Naive thymus-derived CD4-positive, alpha-beta T cell (primary cell): ENCODE data around the gene BMP6. TPM values are rescaled to one million over a fixed set of nuclear protein-coding genes. Genes with fewer than 3 reads are reported as not detected.

ENCODE experiments used
- ATAC-seq: fragments of 150-1000 bp; cut with Tn5 transposase; 2 replicates; pipeline ENCODE4 v1.10.0; 2021; ENCODE audit warnings: mild to moderate bottlenecking, moderate library complexity
- CTCF ChIA-PET: fragments of 350-600 bp; sonication (Branson Sonifier 250); formaldehyde crosslinking; loops from one replicate; lab custom pipeline; 2021; ENCODE audit warnings: antibody characterized with exemption; lab: Charles Lee
- POLR2A ChIA-PET: fragments of 350-600 bp; sonication (Branson Sonifier 250); formaldehyde crosslinking; loops from one replicate; lab custom pipeline; 2021; ENCODE audit warnings: antibody characterized with exemption, inconsistent platforms; lab: Charles Lee
- DNase-seq, 9 donors: peaks; one replicate each; pipeline versions ENCODE4 v3.0.0 to v3.0.0-alpha.2; 2020 to 2022; ENCODE audit warnings: mixed read lengths in 1 of 9
- H3K27ac ChIP-seq: one replicate; pipeline ENCODE4 v1.7.0; 2013; ENCODE audit warnings: mild to moderate bottlenecking, low read depth, low read length, moderate library complexity
- H3K27me3 ChIP-seq, 2 donors: one replicate each; pipeline ENCODE4 v1.7.0; 2013; ENCODE audit warnings: low read length in 2 of 2, mild to moderate bottlenecking in 2 of 2, moderate library complexity in 2 of 2; ENCODE audit not compliant: control insufficient read depth in 2 of 2, insufficient read depth in 2 of 2
- H3K36me3 ChIP-seq, 3 experiments: 1 replicate in 2 of 3; 2 replicates in 1 of 3; pipeline ENCODE4 v1.7.0; 2013; ENCODE audit warnings: low read length in 3 of 3, mild to moderate bottlenecking in 3 of 3, moderate library complexity in 1 of 3; ENCODE audit not compliant: insufficient read depth in 3 of 3, control insufficient read depth in 2 of 3
- H3K4me1 ChIP-seq, 2 donors: one replicate each; pipeline ENCODE4 v1.7.0; 2013; ENCODE audit warnings: low read length in 2 of 2, mild to moderate bottlenecking in 2 of 2, moderate library complexity in 1 of 2; ENCODE audit not compliant: control insufficient read depth in 2 of 2, insufficient read depth in 2 of 2
- H3K4me3 ChIP-seq: 2 replicates; pipeline ENCODE4 v1.7.0; 2013; ENCODE audit warnings: mild to moderate bottlenecking, low read length
- H3K9me3 ChIP-seq, 3 experiments: 1 replicate in 2 of 3; 2 replicates in 1 of 3; pipeline ENCODE4 v1.7.0; 2013; ENCODE audit warnings: low read length in 3 of 3; ENCODE audit not compliant: control insufficient read depth in 2 of 3
- H3K27ac Mint-ChIP-seq, 9 donors: one replicate each; pipeline ENCODE4 v1.8.0; 2020 to 2022; ENCODE audit warnings: mixed read lengths in 9 of 9, mild to moderate bottlenecking in 8 of 9, moderate library complexity in 5 of 9, inconsistent platforms in 2 of 9
- H3K27me3 Mint-ChIP-seq, 5 donors: one replicate each; pipeline ENCODE4 v1.8.0; 2021 to 2022; ENCODE audit warnings: mixed read lengths in 5 of 5, mild to moderate bottlenecking in 1 of 5
- H3K36me3 Mint-ChIP-seq, 5 donors: one replicate each; pipeline ENCODE4 v1.8.0; 2020 to 2022; ENCODE audit warnings: mixed read lengths in 5 of 5, mild to moderate bottlenecking in 3 of 5, inconsistent platforms in 1 of 5
- H3K4me1 Mint-ChIP-seq, 7 donors: one replicate each; pipeline ENCODE4 v1.8.0; 2020 to 2022; ENCODE audit warnings: mixed read lengths in 7 of 7, mild to moderate bottlenecking in 3 of 7, inconsistent platforms in 1 of 7
- H3K4me3 Mint-ChIP-seq, 10 donors: one replicate each; pipeline ENCODE4 v1.8.0; 2020 to 2022; ENCODE audit warnings: mild to moderate bottlenecking in 10 of 10, mixed read lengths in 10 of 10, moderate library complexity in 6 of 10, inconsistent platforms in 2 of 10
- H3K9me3 Mint-ChIP-seq, 11 donors: one replicate each; pipeline ENCODE4 v1.8.0; 2020 to 2022; ENCODE audit warnings: mixed read lengths in 11 of 11, mild to moderate bottlenecking in 4 of 11, inconsistent platforms in 1 of 11, moderate library complexity in 1 of 11
- intact Hi-C, 2 donors: fragments of 100-400 bp; cut with micrococcal nuclease; formaldehyde crosslinking; loops; one replicate each; pipeline ENCODE4 v1.15.1; 2023
- polyA plus RNA-seq, 2 donors: library from polyadenylated mRNA; unstranded; fragments of 300-500 nt; fragmentation: Illumina TruSeq; gene quantifications; one replicate each; pipeline ENCODE4 v1.2.3, GENCODE V29; 2021
- total RNA-seq, 6 experiments: library from RNA in 5 of 6; stranded (reverse) in 5 of 6; gene quantifications; 1 replicate in 5 of 6; 2 replicates in 1 of 6; pipeline ENCODE4 v1.2.3 and lab custom pipeline; 2021 to 2026

Gene BMP6
- under 1 TPM in 2 of 5 experiments, not detected in 3; 0.37 to 0.56 TPM for total RNA-seq
- polyA plus RNA-seq: under 1 TPM in 1 of 2 donors, not detected in 1; 0.07 TPM
- total RNA-seq (lab: John Stamatoyannopoulos, UW): not detected

- no peaks in the 10 kb centered on the region for H3K9me3 ChIP-seq
- H3K4me3 ChIP-seq: peak within 1 kb of the TSS; percentile 20
- Mint-ChIP-seq H3K4me1 (peaks cover 13 to 24% (median 22%) of the 10 kb centered on the region in 7 donors), H3K27ac (no peak within 1 kb of the TSS), H3K36me3 (no peaks in the 10 kb centered on the region), H3K9me3 (no peaks in the 10 kb centered on the region), H3K27me3 (peaks cover 61 to 78% (median 62%) of the 10 kb centered on the region in 5 donors), H3K4me3 (peak within 1 kb of the TSS; percentile 58 to 90 (median 79))
- ATAC-seq (peak; percentile 79), DNase-seq (peak in 7 of 9 donors; percentile 10 to 73 (median 24))
- H3K4me1 ChIP-seq: peaks cover 0 to 7% of the 10 kb centered on the region in 2 donors
- POLR2A ChIA-PET: no interaction called here
- H3K27me3 ChIP-seq: peaks cover 8 to 20% of the 10 kb centered on the region in 2 donors
- CTCF ChIA-PET: no interaction called here
- H3K27ac ChIP-seq: no peak within 1 kb of the TSS
- no peaks in the 10 kb centered on the region for H3K36me3 ChIP-seq
- intact Hi-C loops: loop anchor here (2.0 to 10.0 kb wide), 4 partner anchors 377 to 1721 kb away; partner anchors contain the start of genes SLC35B3 (in 2 of the 2), EEF1E1 (in 1 of the 2) and NRN1 (in 1 of the 2)
These were observed at the start of gene BMP6 for GRCh38 chr6:7725849-7726415. Gene BMP6, plus strand, starts transcription at chr6:7726099. Its CDS starts 857 bp downstream, at chr6:7726956.

DNA sequence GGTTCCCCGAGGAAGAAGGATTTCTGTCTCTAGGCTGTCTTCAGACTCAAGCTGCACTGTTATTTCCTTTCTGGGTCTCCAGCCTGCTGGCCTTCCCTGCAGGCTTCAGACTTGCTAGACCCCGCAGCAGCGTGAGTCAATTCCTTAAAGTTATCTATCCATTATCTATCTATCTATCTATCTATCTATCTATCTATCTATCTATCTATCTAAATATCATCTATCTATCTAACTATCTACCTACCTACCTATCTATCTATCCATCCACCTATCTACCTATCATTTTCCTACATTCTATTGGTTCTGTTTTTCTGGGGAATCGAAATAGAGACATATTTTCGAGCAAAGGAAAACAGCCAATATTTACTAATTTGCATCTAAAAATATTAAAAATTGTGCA, 48.7 kb upstream of the BMP6 start:
- Histone ChIP-seq H3K27ac (no peak overlapping the region), H3K36me3 (no peaks in the 10 kb centered on the region), H3K9me3 (no peaks in the 10 kb centered on the region), H3K4me3 (no peak overlapping the region), H3K27me3 (no peaks in the 10 kb centered on the region), H3K4me1 (no peaks in the 10 kb centered on the region)
- ATAC-seq (no peak), DNase-seq (no peak)
- Mint-ChIP-seq H3K27me3 (peaks cover 12 to 42% (median 33%) of the 10 kb centered on the region in 5 donors), H3K4me1 (no peaks in the 10 kb centered on the region), H3K36me3 (no peaks in the 10 kb centered on the region), H3K9me3 (no peaks in the 10 kb centered on the region), H3K27ac (no peak overlapping the region), H3K4me3 (no peak overlapping the region)
- intact Hi-C loops: no loop called here
- CTCF ChIA-PET: no interaction called here
- POLR2A ChIA-PET: no interaction called here

- ATAC-seq (no peak), DNase-seq (no peak)
- Histone ChIP-seq H3K4me1 (no peaks in the 10 kb centered on the region), H3K27me3 (no peaks in the 10 kb centered on the region), H3K27ac (no peak overlapping the region), H3K36me3 (no peaks in the 10 kb centered on the region), H3K9me3 (no peaks in the 10 kb centered on the region), H3K4me3 (no peak overlapping the region)
- POLR2A ChIA-PET: no interaction called here
- Mint-ChIP-seq H3K9me3 (no peaks in the 10 kb centered on the region), H3K36me3 (no peaks in the 10 kb centered on the region), H3K27me3 (peaks cover 18 to 40% (median 32%) of the 10 kb centered on the region in 5 donors), H3K27ac (no peak overlapping the region), H3K4me1 (no peaks in the 10 kb centered on the region), H3K4me3 (no peak overlapping the region)
- CTCF ChIA-PET: no interaction called here
- intact Hi-C loops: no loop called here
These were observed 45.4 kb upstream of the BMP6 start for GRCh38 chr6:7680393-7681075.

- CTCF ChIA-PET: no interaction called here
- H3K4me1 Mint-ChIP-seq: no peaks in the 10 kb centered on the region
- POLR2A ChIA-PET: no interaction called here
- no peak overlapping the region for H3K4me3 Mint-ChIP-seq
- H3K27me3 ChIP-seq: peaks cover 3% of the 10 kb centered on the region in 2 donors
- ATAC-seq: no peak
- no peaks in the 10 kb centered on the region for H3K9me3 Mint-ChIP-seq
- H3K27ac Mint-ChIP-seq: no peak overlapping the region
- DNase-seq: no peak
- no peaks in the 10 kb centered on the region for H3K4me1 ChIP-seq
- H3K9me3 ChIP-seq: no peaks in the 10 kb centered on the region
- no peaks in the 10 kb centered on the region for H3K36me3 ChIP-seq
- H3K27ac ChIP-seq: no peak overlapping the region
- H3K27me3 Mint-ChIP-seq: peaks cover 18 to 39% (median 33%) of the 10 kb centered on the region in 5 donors
- intact Hi-C loops: no loop called here
- H3K4me3 ChIP-seq: no peak overlapping the region
- no peaks in the 10 kb centered on the region for H3K36me3 Mint-ChIP-seq
These were observed 44.5 kb upstream of the BMP6 start for GRCh38 chr6:7681449-7681848.

- ATAC-seq (no peak), DNase-seq (no peak)
- Histone ChIP-seq H3K4me3 (no peak overlapping the region), H3K4me1 (no peaks in the 10 kb centered on the region), H3K36me3 (no peaks in the 10 kb centered on the region), H3K27ac (no peak overlapping the region), H3K27me3 (peaks cover 4 to 5% of the 10 kb centered on the region in 2 donors), H3K9me3 (no peaks in the 10 kb centered on the region)
- ChIA-PET CTCF (no interaction called here), POLR2A (no interaction called here)
- Mint-ChIP-seq H3K27ac (no peak overlapping the region), H3K4me1 (no peaks in the 10 kb centered on the region), H3K9me3 (no peaks in the 10 kb centered on the region), H3K36me3 (no peaks in the 10 kb centered on the region), H3K4me3 (no peak overlapping the region), H3K27me3 (peaks cover 26 to 35% (median 33%) of the 10 kb centered on the region in 5 donors)
- intact Hi-C loops: no loop called here
These were observed 41.8 kb upstream of the BMP6 start for GRCh38 chr6:7684076-7684475.

DNA sequence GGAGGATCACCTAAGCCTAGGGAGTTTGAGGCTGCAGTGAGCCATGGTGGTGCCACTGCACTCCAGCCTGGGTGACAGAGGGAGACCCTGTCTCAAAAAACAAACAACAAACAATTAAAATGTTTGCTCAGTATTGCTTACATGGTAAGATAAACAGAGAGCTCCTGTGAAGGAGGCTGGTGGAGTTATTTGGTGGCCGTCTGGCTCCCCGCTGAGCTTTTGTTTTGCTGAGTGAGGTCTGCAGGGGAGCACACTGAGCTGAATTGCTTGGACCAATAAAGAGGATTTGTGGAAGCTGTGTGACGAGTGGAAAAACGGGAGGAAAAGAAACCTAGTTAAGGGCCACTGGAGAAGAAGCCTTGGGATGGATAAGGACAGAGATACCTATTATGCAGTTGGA, 41.1 kb upstream of the BMP6 start:
- H3K4me3 Mint-ChIP-seq: no peak overlapping the region
- peaks cover 26 to 39% (median 34%) of the 10 kb centered on the region in 5 donors for H3K27me3 Mint-ChIP-seq
- Histone ChIP-seq H3K27ac (no peak overlapping the region), H3K4me1 (no peaks in the 10 kb centered on the region), H3K36me3 (no peaks in the 10 kb centered on the region), H3K4me3 (no peak overlapping the region), H3K9me3 (no peaks in the 10 kb centered on the region), H3K27me3 (peaks cover 4 to 5% of the 10 kb centered on the region in 2 donors)
- no peaks in the 10 kb centered on the region for H3K36me3 Mint-ChIP-seq
- CTCF ChIA-PET: interaction anchor here (0.6 kb wide), 1 partner anchor 1008 kb away, joined by 3 read pairs; no protein-coding TSS in a partner anchor
- H3K9me3 Mint-ChIP-seq: no peaks in the 10 kb centered on the region
- POLR2A ChIA-PET: interaction anchor here (0.7 kb wide), 1 partner anchor 10 kb away, joined by 4 read pairs; no protein-coding TSS in a partner anchor
- ATAC-seq: no peak
- no peak for DNase-seq
- H3K27ac Mint-ChIP-seq: no peak overlapping the region
- intact Hi-C loops: no loop called here
- no peaks in the 10 kb centered on the region for H3K4me1 Mint-ChIP-seq
